Measurements from ENCODE around the gene CXorf49. TPM values are rescaled to one million over a fixed set of nuclear protein-coding genes. Genes with fewer than 3 reads are reported as not detected.

CXorf49 gene
- total RNA-seq, 1 experiment from 2014 or later: not detected

GRCh38 chrX:71668248-71668595 is 49.9 kb downstream of the CXorf49 start:
- Histone ChIP-seq H3K9ac (ENCODE audit: extremely low read depth, insufficient read length, low read length) (no peak overlapping the region), H4K5ac (ENCODE audit: insufficient read length, low read depth, low read length) (no peak overlapping the region), H2BK20ac (ENCODE audit: low read depth, low read length, poor library complexity, severe bottlenecking) (no peak overlapping the region), H3K79me2 (ENCODE audit: insufficient read depth, low read length) (no peaks in the 10 kb centered on the region), H3K4ac (ENCODE audit: low read depth, low read length) (no peak overlapping the region), H2AFZ (ENCODE audit: low read length) (no peak overlapping the region), H4K8ac (replicated peaks; ENCODE audit: insufficient read length, low read depth, low read length) (no peak overlapping the region), H3K56ac (ENCODE audit: insufficient read length, low read depth, low read length) (no peak overlapping the region), H3K23me2 (ENCODE audit: insufficient read length, low read depth, low read length, poor library complexity, severe bottlenecking) (no peaks in the 10 kb centered on the region), H3K14ac (ENCODE audit: insufficient read depth, low read length) (no peak overlapping the region), H2BK120ac (ENCODE audit: low read depth, low read length, poor library complexity, severe bottlenecking) (no peak overlapping the region), H4K20me1 (ENCODE audit: control insufficient read depth, insufficient read depth, insufficient read length) (no peaks in the 10 kb centered on the region), H2BK12ac (ENCODE audit: insufficient read length, low read depth, low read length) (no peak overlapping the region), H3K27me3 (ENCODE audit: insufficient read depth, low read length) (no peaks in the 10 kb centered on the region), H3K18ac (ENCODE audit: insufficient read length, low read depth, low read length) (no peak overlapping the region), H2BK5ac (ENCODE audit: insufficient read length, low read length) (no peak overlapping the region), H3T11ph (ENCODE audit: low read length) (no peak overlapping the region), H2BK15ac (ENCODE audit: low read depth, low read length) (no peak overlapping the region), H3K79me1 (ENCODE audit: insufficient read depth, low read depth, low read length, poor library complexity, severe bottlenecking) (no peaks in the 10 kb centered on the region), H3K9me3 (ENCODE audit: control insufficient read depth, low read depth, low read length) (peaks cover 28% of the 10 kb centered on the region), H3K27ac (ENCODE audit: insufficient read length, low read depth, low read length) (no peak overlapping the region), H3K4me2 (ENCODE audit: insufficient read depth, insufficient read length, low read length) (no peak overlapping the region), H4K91ac (ENCODE audit: insufficient read length, low read depth, low read length) (no peak overlapping the region), H3K4me1 (ENCODE audit: insufficient read depth, low read length) (no peaks in the 10 kb centered on the region), H3K23ac (ENCODE audit: insufficient read length, low read depth, low read length) (no peak overlapping the region), H2AK5ac (ENCODE audit: insufficient read length, low read length) (no peak overlapping the region)
- peaks cover 4% of the 10 kb centered on the region for H3K27me3 Mint-ChIP-seq (ENCODE audit: low read depth)
- WGBS (ENCODE audit: extremely low coverage, insufficient read length, low lambda C conversion rate): no CpG with 5 or more reads among the region's 16 CpGs
- H3K27ac Mint-ChIP-seq: no peak overlapping the region
- DNase-seq: no peak
- peaks cover 0 to 5% of the 10 kb centered on the region in 2 experiments; a peak in 1 of 4 replicates for H3K4me1 Mint-ChIP-seq
- TF ChIP-seq CTCF (conservative IDR thresholded peaks at IDR 0.05): no peak
- no peak overlapping the region for H3K4me3 Mint-ChIP-seq
- H3K9me3 Mint-ChIP-seq: peaks cover 69 to 81% of the 10 kb centered on the region in 2 experiments
- peaks cover 4 to 7% (median 6%) of the 10 kb centered on the region in 3 experiments; a peak in 4 of 7 replicates for H3K36me3 Mint-ChIP-seq (ENCODE audit: insufficient read depth in 1 of 3, low read depth in 3 of 3)

All from H9 (cell line).